GM04503 (cell line): ENCODE data around the gene KPNA3.

Experiments used
- DNase-seq: peaks from one replicate; pipeline ENCODE4 v3.0.0-alpha.2; 2012; ENCODE audit warnings: low read depth

The KPNA3 gene

DNA sequence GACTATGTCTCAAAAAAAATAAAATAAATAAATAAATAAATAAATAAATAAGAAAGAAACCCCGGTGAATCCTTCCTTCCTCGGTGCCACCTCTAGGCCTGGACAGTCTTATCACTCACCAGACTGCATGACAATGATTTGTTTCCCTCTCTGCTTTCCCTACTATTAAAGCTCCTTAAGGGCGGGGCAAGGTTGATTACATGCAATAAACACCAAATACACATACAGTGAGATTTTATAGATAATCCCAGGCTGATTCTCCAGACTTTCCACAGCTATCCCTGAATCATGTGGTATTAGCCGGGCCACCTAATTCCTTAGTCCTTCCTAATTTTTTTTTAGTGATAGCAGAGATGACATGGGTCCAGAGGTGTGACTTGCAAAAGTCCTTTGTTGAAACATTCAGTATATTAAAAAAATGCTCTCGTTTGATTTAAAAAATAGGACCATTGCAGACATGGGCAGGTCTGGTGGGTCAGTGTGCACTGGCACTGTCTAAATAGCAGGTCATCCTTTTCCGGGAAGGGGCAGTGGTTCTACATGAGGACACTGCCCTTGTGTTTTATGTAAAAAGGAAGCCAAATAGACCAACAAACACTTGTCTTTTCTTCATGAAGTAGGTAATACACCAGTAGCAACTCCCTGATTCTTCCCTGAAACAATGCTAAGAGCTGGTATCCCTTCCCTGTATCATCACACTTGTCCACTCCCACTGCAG is 115.7 kb downstream of the KPNA3 start:
- DNase-seq = no peak

DNA sequence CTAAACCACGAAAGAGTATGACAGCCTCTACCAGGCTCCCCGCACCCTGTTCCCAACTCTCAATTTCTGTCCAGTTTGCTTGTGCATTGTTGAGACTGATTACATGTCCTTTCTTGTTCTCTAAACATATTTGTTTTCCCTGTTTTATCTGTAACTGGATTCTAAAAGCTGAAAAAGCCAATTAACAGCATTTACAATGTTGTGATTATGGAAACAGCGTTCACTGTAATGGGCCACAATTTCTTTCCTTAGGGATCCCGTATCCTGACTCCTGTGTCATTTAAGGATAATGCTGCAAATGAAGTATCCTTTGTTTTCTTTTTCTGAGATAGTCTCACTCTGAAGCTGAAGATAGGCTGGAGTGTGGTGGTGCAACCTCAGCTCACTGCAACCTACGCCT is 121.7 kb downstream of the KPNA3 start:
- no peak for DNase-seq

DNA sequence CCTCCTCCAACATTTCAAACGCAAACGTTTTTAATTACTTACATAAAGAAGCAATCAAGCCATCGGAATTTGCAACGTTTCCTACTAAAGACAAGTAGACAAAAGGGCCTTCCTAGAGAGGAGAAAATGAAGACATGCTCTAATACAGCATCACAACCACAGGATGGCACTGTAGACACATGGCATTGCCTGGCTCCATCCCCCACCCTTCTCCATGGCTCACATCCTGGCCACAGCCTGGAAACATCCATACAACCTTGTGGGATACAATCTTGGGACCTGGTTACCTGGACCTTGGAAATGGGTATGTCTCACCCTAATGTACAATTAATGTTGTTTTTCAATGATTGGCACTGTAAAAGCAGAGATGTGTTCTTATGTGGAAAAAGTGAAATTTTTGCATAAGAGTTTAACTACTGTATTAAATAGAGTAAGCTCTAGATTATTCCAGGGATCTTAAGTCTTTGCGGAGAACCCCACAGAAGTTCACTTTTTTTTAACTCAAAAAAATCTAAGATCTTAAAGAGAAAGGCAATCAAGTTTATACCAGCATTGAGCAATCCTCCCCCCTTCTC is 122.7 kb downstream of the KPNA3 start:
- DNase-seq = no peak

DNA sequence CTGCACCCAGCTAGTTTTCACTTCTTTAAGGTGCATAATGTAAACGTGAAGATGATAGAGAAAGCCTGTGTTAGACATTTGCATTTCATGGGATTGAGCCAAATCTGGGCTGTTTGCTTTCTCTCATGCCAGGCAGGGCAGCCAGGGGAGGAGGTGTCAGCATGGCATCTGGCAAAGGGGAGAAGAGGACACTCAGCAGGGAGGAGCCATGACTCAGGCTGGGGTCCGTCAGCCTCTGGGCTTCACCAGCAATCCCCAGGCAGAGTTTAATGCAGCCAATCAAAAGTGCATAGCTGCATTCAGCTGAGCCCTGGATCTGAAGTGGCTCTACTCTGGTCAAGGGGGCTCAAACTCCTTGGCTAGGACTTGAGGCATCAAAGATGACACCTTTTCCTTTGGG is 124.7 kb downstream of the KPNA3 start:
- no peak for DNase-seq

DNA sequence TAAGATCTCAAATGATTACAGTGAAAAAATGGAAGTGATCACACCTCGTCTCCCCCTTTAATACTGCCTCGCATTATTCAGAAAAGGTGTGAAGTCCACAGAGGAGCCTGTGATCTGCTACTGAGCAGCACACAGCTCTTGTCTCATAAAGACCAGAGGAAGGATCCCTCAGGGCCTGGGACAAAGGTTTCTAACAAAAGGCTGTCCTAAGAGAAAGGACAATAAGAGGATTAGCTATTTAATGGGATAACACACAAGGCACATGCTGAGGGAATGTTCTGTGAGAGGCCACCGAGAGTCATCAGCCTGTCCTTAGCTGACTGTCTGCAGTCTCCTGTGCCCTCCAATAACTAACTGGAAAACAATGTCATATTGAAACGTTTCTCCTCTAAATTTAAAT is 127.9 kb downstream of the KPNA3 start:
- no peak for DNase-seq

DNA sequence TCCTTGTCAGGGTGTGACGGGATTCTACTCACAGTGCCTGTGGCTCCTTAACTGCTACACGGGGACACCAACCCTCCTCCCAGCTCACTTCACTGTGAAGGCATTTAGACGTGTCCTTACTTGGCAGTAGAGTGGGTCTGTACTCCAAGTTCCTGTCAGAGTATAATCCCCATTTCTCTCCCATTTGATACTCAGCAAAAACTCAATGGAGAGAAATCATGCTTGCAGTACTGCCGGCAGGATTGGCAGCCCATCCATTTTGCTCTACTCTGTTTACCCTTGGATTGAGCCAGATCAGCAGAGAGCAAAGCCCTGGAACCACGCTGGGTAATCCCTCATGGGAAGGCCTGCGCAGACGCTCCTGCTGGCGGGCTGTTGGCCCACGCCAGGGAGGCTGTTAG is 135.2 kb downstream of the KPNA3 start:
- no peak for DNase-seq

DNA sequence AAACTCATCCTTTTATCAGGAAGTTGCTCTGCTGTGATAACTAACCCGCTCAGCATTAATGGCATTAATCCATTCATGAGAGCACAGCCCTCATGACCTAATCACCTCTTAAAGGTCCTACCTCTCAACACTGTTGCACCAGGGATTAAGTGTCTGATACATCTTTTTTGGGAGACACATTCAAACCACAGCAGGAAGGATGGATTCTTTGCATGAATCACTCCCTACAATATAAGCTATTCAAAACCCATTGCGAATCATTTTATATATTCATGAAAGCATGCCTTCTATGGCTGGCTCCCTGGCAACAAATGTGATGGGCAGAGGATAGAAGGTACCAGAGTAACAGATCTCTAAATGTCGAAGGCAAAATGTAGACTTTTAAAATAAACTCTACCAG is 136.6 kb downstream of the KPNA3 start:
- DNase-seq = no peak

DNA sequence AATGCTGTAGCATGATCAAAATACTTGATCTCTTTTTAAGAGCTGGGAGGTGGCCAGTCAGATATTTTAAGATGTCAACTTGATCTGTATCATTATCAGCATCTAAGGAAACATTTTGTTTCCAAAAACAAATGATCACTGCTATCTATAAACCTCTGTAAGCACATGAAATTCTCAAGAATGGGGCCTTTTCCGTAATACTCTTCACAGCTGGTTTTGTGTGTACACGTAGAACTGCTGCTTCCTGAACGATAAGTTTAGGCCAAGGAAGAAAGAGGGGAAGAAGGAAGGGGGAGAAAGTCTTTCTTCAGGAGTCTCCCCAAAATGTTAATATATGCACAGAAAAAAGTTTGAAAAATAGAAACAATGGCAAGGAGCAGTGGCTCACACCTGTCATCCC is 138.5 kb downstream of the KPNA3 start:
- DNase-seq = no peak

DNA sequence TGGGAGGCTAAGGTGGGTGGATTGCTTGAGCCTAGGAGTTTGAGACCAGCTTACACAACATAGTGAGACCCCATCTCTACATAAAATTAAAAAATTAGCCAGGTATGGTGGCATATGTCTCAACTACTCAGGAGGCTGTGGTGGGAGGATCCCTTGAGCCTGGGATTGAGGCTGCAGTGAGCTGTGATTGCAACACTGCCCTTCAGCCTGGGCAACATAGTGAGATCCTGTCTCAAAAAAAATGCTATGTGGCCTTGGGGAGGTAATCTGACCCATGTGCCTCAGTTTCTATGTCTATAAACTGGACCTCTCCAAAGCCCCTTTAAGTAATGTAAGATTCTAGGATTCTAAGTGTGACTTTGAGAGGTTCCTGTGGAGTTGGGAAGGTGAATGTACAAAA is 139.0 kb downstream of the KPNA3 start:
- no peak for DNase-seq

DNA sequence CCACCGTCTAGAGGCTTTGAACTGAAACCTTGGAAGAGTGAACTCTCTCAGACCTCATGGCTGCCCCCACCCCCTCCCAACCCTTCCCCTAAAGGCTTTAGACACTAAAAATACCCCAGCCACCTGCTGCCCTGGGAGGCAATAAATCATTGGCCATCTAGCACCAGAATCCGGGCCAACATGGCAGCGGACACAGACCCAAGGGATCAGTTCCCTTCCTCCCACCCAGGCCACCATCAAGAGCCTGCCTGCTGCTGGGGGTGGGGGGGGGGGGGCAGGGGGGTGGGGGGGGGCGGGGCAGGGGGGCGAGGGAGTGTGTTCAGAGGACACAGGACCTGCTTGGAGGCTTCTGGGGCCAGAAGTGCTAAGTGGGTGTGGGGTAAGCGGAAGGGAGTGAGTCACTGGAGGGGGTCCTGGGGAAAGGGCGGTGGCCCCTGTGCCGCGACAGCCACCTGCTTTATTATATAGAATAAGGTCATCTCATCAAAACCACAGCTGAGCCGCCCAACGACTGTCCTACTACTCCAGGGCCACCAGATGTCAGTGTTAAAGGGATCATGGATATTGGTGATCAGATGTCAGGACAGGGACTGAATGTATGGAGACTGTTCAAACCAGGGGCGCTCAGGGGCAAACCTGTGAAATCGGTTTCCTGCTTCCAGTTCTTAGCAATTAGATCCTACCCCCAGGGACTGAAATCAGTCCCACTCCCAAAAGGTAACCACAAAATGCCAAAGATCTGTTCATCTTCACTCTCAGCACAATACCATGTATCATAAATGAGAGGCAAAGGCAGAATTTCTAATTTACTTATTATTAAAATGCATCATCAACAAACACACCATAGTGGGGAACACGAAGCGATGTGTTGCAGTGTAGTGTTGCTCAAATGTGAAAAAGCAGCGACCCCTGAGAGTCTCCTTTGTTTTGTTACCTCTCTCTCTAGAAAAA is 139.9 kb downstream of the KPNA3 start:
- DNase-seq = no peak

DNA sequence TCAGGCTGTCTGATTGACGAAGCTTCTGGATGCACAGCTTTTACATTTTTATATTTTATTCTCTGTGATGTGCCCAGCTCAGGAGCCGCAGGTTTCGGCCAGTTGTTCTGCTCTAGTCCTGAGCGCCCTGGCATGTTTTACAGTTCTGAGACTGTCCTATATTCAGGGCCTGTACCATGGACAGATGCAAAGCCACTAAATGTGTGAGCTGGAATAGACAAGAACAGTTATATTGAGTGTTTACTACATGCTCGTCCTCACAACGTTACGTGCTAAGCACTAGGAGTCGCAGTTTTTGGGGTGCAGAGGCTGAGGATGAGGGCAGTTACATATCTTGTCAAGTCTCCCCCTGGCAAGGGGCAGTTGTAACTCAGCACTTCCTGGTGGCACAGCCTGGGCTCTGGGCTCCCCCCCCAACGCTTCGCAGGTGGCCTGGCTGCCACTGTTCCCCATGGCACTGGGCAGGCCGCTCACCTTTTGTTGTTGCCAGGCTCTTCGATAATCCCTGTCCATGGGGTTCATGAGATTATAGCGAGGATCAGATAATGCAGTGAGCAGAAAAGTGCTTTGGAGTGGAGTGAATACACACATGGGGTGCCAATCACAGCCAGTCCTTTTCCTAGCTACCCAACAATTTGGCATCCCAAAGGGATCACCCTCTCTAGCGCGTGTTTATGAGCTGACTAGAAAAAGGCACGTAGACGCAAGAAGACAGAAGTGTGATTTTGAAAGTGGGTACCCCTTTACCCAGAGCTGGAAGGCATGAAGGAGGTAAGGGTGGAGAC is 140.7 kb downstream of the KPNA3 start:
- DNase-seq = no peak

DNA sequence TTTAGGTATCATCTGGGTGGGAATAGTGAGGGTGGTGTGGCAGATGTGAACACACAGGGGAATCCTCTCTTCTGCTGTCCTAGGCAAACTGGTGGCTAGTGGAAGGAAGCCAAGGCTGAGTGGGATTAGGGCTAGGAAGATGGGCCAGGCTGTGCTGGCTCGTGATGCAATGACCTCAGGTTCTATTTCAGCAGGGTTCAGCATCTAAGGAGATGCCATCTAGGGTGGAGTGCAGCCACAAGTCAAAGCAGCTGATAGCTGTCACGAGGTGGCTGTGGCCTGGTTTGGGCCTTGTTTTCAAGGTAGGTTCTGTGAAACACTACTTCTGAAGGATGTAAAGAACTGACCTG is 142.5 kb downstream of the KPNA3 start:
- no peak for DNase-seq
